A673 (cell line): ENCODE results near the gene ZNF507. TPM values are rescaled to one million over a fixed set of nuclear protein-coding genes. Genes with fewer than 3 reads are reported as not detected.

ENCODE experiments used
- BruUV-seq: library from RNA; stranded (reverse); fragments of 400-500 nt; replicated peaks from 2 replicates; lab custom pipeline; 2021; lab: Mats Ljungman, UMichigan
- CTCF ChIA-PET: fragments of 300-600 bp; sonication (Branson Sonifier 250); formaldehyde crosslinking; loops from one replicate; lab custom pipeline; 2022; ENCODE audit warnings: antibody characterized with exemption; lab: Charles Lee
- POLR2A ChIA-PET: fragments of 300-600 bp; sonication (Branson Sonifier 250); formaldehyde crosslinking; loops from one replicate; lab custom pipeline; 2022; ENCODE audit warnings: antibody characterized with exemption; ENCODE audit not compliant: low non-redundant PET; lab: Charles Lee
- DNase-seq: peaks from one replicate; pipeline ENCODE4 v3.0.0-alpha.2; 2015; ENCODE audit warnings: low spot score
- H3K27ac ChIP-seq: fragments of 200-600 bp; sonication (generic); 2 replicates; pipeline ENCODE4 v1.5.1; 2016; ENCODE audit warnings: mixed run types, low read depth, mild to moderate bottlenecking, mixed read lengths, antibody characterized with exemption, low read length; ENCODE audit not compliant: poor library complexity, severe bottlenecking
- H3K27me3 ChIP-seq: fragments of 200-600 bp; sonication (generic); replicated peaks from 2 replicates; pipeline ENCODE4 v1.6.1; 2017; ENCODE audit warnings: mixed run types, low read depth, mild to moderate bottlenecking, mixed read lengths, antibody characterized with exemption, low read length; ENCODE audit not compliant: insufficient read depth, poor library complexity
- H3K36me3 ChIP-seq: fragments of 200-600 bp; sonication (generic); 2 replicates; pipeline ENCODE4 v1.6.1; 2016; ENCODE audit warnings: mixed run types, mild to moderate bottlenecking, mixed read lengths, antibody characterized with exemption, low read length; ENCODE audit not compliant: insufficient read depth, poor library complexity, severe bottlenecking
- H3K4me1 ChIP-seq: fragments of 200-600 bp; sonication (generic); 2 replicates; pipeline ENCODE4 v1.6.1; 2017; ENCODE audit warnings: mixed run types, mild to moderate bottlenecking, mixed read lengths, antibody characterized with exemption, low read length; ENCODE audit not compliant: insufficient read depth, poor library complexity, severe bottlenecking
- H3K4me3 ChIP-seq: fragments of 200-600 bp; sonication (generic); 2 replicates; pipeline ENCODE4 v1.5.1; 2016; ENCODE audit warnings: low read depth, mixed run types, mild to moderate bottlenecking, mixed read lengths, low read length; ENCODE audit not compliant: poor library complexity, severe bottlenecking
- H3K9me3 ChIP-seq: fragments of 200-600 bp; sonication (generic); 2 replicates; pipeline ENCODE4 v1.6.1; 2016; ENCODE audit warnings: mixed run types, low read depth, mild to moderate bottlenecking, mixed read lengths, antibody characterized with exemption, low read length; ENCODE audit not compliant: poor library complexity, severe bottlenecking
- CTCF ChIP-seq: fragments of 300-800, 200-600 bp; sonication (generic); conservative IDR thresholded peaks from 2 replicates; pipeline ENCODE4 v1.5.1; 2017; ENCODE audit warnings: low read depth, mild to moderate bottlenecking, antibody characterized with exemption, low read length, moderate library complexity, mixed read lengths
- EZH2 ChIP-seq: fragments of 200-600 bp; sonication (generic); IDR thresholded peaks from 2 replicates; pipeline ENCODE4 v1.6.1; 2017; ENCODE audit warnings: borderline replicate concordance, low read depth, mild to moderate bottlenecking, mixed read lengths, antibody characterized with exemption, low read length; ENCODE audit not compliant: poor library complexity, severe bottlenecking
- intact Hi-C: fragments of 100-400 bp; cut with micrococcal nuclease; formaldehyde crosslinking; loops from one replicate; pipeline ENCODE4 v1.10.0; 2022; ENCODE audit not compliant: unreplicated experiment
- total RNA-seq: library from RNA; stranded (reverse); gene quantifications from 2 replicates; pipeline ENCODE4 v1.2.3, GENCODE V29; 2021

The ZNF507 gene
- total RNA-seq, 1 experiment from 2014 or later = 35.0 TPM

- POLR2A ChIA-PET = interaction anchor here (0.8 kb wide), 1 partner anchor 316 kb away, joined by 3 read pairs; no protein-coding TSS in a partner anchor
- no peaks in the 10 kb centered on the region for H3K36me3 ChIP-seq
- intact Hi-C loops = no loop called here
Observed at GRCh38 chr19:32339423-32339822, 6.0 kb upstream of the ZNF507 start.

GRCh38 chr19:32339988-32340874, 5.2 kb upstream of the ZNF507 start:
- H3K36me3 ChIP-seq = no peaks in the 10 kb centered on the region
- H3K27me3 ChIP-seq = no peaks in the 10 kb centered on the region
- H3K4me1 ChIP-seq = no peaks in the 10 kb centered on the region
- intact Hi-C loops = loop anchor here (2.0 kb wide), 1 partner anchor 231 kb away; no protein-coding TSS in a partner anchor
- TF ChIP-seq EZH2 (no peak), CTCF (peak; percentile 79)
- peak; percentile 57 for DNase-seq
- H3K4me3 ChIP-seq = no peak overlapping the region
- no peak overlapping the region for H3K27ac ChIP-seq
- BruUV-seq = no TSS peak
- H3K9me3 ChIP-seq = no peaks in the 10 kb centered on the region
- CTCF ChIA-PET = interaction anchor here (0.6 kb wide), 1 partner anchor 61 kb away, joined by 3 read pairs; no protein-coding TSS in a partner anchor
- POLR2A ChIA-PET = interaction anchor here (0.6 to 0.8 kb wide), 2 partner anchors 214 to 315 kb away, joined by 3 read pairs; no protein-coding TSS in a partner anchor

More at GRCh38 chr19:32339423-32339822, 6.0 kb upstream of the ZNF507 start:
- no peak for DNase-seq
- CTCF ChIA-PET = interaction anchor here (0.6 kb wide), 1 partner anchor 230 kb away, joined by 8 read pairs; no protein-coding TSS in a partner anchor
- Histone ChIP-seq H3K4me1 (no peaks in the 10 kb centered on the region), H3K27ac (no peak overlapping the region), H3K27me3 (no peaks in the 10 kb centered on the region), H3K4me3 (no peak overlapping the region), H3K9me3 (no peaks in the 10 kb centered on the region)
- no peak for TF ChIP-seq CTCF
- TF ChIP-seq EZH2 = no peak
- no TSS peak for BruUV-seq

- CTCF ChIA-PET = no interaction called here
- peaks cover 12% of the 10 kb centered on the region for H3K4me1 ChIP-seq
- DNase-seq = no peak
- intact Hi-C loops = no loop called here
- H3K27ac ChIP-seq = no peak overlapping the region
- no peak for TF ChIP-seq EZH2
- no peak for TF ChIP-seq CTCF
- H3K4me3 ChIP-seq = no peak overlapping the region
- no peaks in the 10 kb centered on the region for H3K9me3 ChIP-seq
- H3K36me3 ChIP-seq = peaks cover 6% of the 10 kb centered on the region
- H3K27me3 ChIP-seq = no peaks in the 10 kb centered on the region
- POLR2A ChIA-PET = no interaction called here
- no TSS peak for BruUV-seq
Observed at GRCh38 chr19:32342695-32343094, 2.7 kb upstream of the ZNF507 start.
